ENCODE data around the gene PLPP4. TPM values are rescaled to one million over a fixed set of nuclear protein-coding genes. Genes with fewer than 3 reads are reported as not detected.

The PLPP4 gene
- total RNA-seq, 1 experiment from 2014 or later, result not detected

GRCh38 chr10:120599200-120599724, 142.2 kb downstream of the PLPP4 start:
- no peaks in the 10 kb centered on the region for H4K20me1 ChIP-seq (ENCODE audit: insufficient read depth)
- H3K27me3 ChIP-seq (ENCODE audit: insufficient read depth, low read length), result peaks cover 20% of the 10 kb centered on the region
- H2AFZ ChIP-seq (ENCODE audit: low read depth, low read length, poor library complexity, severe bottlenecking), result no peak overlapping the region
- no peak for TF ChIP-seq ATF3 (IDR thresholded peaks at IDR 0.05)
- no peak for TF ChIP-seq POLR2A (IDR thresholded peaks at IDR 0.05; ENCODE audit: borderline replicate concordance, extremely low read depth, insufficient read depth, insufficient read length)
- TF ChIP-seq CBX3 (IDR thresholded peaks at IDR 0.05; ENCODE audit: low read depth), result no peak
- TF ChIP-seq FOSL1 (IDR thresholded peaks at IDR 0.05; ENCODE audit: low read depth), result no peak
- TF ChIP-seq EGR1 (IDR thresholded peaks at IDR 0.05; ENCODE audit: low read depth), result no peak
- no peak for TF ChIP-seq ZBTB33 (IDR thresholded peaks at IDR 0.05; ENCODE audit: extremely low read depth, insufficient replicate concordance, low read length)
- TF ChIP-seq EZH2phosphoT487 (IDR thresholded peaks at IDR 0.05; ENCODE audit: borderline replicate concordance), result no peak
- TF ChIP-seq MAX (IDR thresholded peaks at IDR 0.05), result no peak
- no peak for TF ChIP-seq SRF (IDR thresholded peaks at IDR 0.05; ENCODE audit: low read depth)
- no peak for TF ChIP-seq ZNF274 (IDR thresholded peaks at IDR 0.05; ENCODE audit: low read depth, low read length)
- RAD21 ChIA-PET (ENCODE audit: low non-redundant PET in 1 of 2, low total read pairs in 2 of 2, uncharacterized antibody in 2 of 2, unreplicated experiment in 2 of 2), result no interaction called here
- no TSS peak for BruUV-seq (replicated peaks)
- no peak overlapping the region for H3K4me3 ChIP-seq (replicated peaks in 1 of 2; ENCODE audit: low read depth in 1 of 2, low read length in 2 of 2)
- CTCF ChIA-PET, result no interaction called here
- POLR2A ChIA-PET, result no interaction called here
- H3K4me2 ChIP-seq (ENCODE audit: low read length), result no peak overlapping the region
- no peaks in the 10 kb centered on the region for H3K36me3 ChIP-seq (ENCODE audit: control insufficient read depth in 1 of 2, insufficient read depth in 2 of 2, low read length in 2 of 2)
- DNase-seq (ENCODE audit: low read depth, low spot score), result no peak
- no peaks in the 10 kb centered on the region; a peak in 1 of 4 replicates for H3K9me3 ChIP-seq (ENCODE audit: control insufficient read depth in 1 of 2, insufficient read depth in 1 of 2, low read depth in 1 of 2, low read length in 2 of 2)
- H3K79me2 ChIP-seq (ENCODE audit: insufficient read depth, low read length), result no peaks in the 10 kb centered on the region
- no peak overlapping the region for H3K9ac ChIP-seq (ENCODE audit: low read length)
- no peaks in the 10 kb centered on the region for H3K9me2 ChIP-seq (ENCODE audit: insufficient read depth)
- ATAC-seq, result no peak
- intact Hi-C loops (cut with micrococcal nuclease), result no loop called here
- no peak overlapping the region for H3K27ac ChIP-seq (ENCODE audit: low read depth, low read length)
- H3K4me1 ChIP-seq (ENCODE audit: control insufficient read depth in 1 of 2, insufficient read depth in 2 of 2, low read length in 2 of 2), result peaks cover 0 to 6% of the 10 kb centered on the region in 2 experiments; a peak in 1 of 4 replicates
